Ishikawa (cell line): ENCODE measurements around the gene FUS.

ENCODE experiments used
- CEBPB ChIP-seq: IDR thresholded peaks from 2 replicates; pipeline ENCODE4 v1.6.1; 2012
- CREB1 ChIP-seq: IDR thresholded peaks from 2 replicates; pipeline ENCODE4 v1.6.1; 2012; ENCODE audit warnings: low read depth
- EGR1 ChIP-seq: IDR thresholded peaks from 2 replicates; pipeline ENCODE4 v1.6.1; 2012
- EP300 ChIP-seq: IDR thresholded peaks from 2 replicates; pipeline ENCODE4 v1.6.1; 2012; ENCODE audit warnings: borderline replicate concordance
- FOXM1 ChIP-seq: IDR thresholded peaks from 2 replicates; pipeline ENCODE4 v1.6.1; 2012; ENCODE audit warnings: low read depth, borderline replicate concordance
- MAX ChIP-seq: IDR thresholded peaks from 2 replicates; pipeline ENCODE4 v1.6.1; 2012
- NFIC ChIP-seq: IDR thresholded peaks from 2 replicates; pipeline ENCODE4 v1.6.1; 2012
- RAD21 ChIP-seq: IDR thresholded peaks from 2 replicates; pipeline ENCODE4 v1.6.1; 2012; ENCODE audit warnings: low read depth
- TAF1 ChIP-seq: IDR thresholded peaks from 2 replicates; pipeline ENCODE4 v1.6.1; 2012; ENCODE audit warnings: low read depth, mild to moderate bottlenecking
- TCF12 ChIP-seq: IDR thresholded peaks from 2 replicates; pipeline ENCODE4 v1.6.1; 2012; ENCODE audit warnings: low read depth
- TEAD4 ChIP-seq: IDR thresholded peaks from 2 replicates; pipeline ENCODE4 v1.6.1; 2012
- YY1 ChIP-seq: IDR thresholded peaks from 2 replicates; pipeline ENCODE4 v1.6.1; 2012; ENCODE audit warnings: low read depth
- ZBTB7A ChIP-seq: IDR thresholded peaks from 2 replicates; pipeline ENCODE4 v1.6.1; 2012; ENCODE audit warnings: low read depth
- TF ChIP-seq, protein P1 (sequence below): IDR thresholded peaks from 2 replicates; pipeline ENCODE4 v1.6.1; 2012; ENCODE audit warnings: low read depth, mild to moderate bottlenecking
- TF ChIP-seq, protein P2 (sequence below): IDR thresholded peaks from 2 replicates; pipeline ENCODE4 v1.6.1; 2012

The FUS gene

DNA sequence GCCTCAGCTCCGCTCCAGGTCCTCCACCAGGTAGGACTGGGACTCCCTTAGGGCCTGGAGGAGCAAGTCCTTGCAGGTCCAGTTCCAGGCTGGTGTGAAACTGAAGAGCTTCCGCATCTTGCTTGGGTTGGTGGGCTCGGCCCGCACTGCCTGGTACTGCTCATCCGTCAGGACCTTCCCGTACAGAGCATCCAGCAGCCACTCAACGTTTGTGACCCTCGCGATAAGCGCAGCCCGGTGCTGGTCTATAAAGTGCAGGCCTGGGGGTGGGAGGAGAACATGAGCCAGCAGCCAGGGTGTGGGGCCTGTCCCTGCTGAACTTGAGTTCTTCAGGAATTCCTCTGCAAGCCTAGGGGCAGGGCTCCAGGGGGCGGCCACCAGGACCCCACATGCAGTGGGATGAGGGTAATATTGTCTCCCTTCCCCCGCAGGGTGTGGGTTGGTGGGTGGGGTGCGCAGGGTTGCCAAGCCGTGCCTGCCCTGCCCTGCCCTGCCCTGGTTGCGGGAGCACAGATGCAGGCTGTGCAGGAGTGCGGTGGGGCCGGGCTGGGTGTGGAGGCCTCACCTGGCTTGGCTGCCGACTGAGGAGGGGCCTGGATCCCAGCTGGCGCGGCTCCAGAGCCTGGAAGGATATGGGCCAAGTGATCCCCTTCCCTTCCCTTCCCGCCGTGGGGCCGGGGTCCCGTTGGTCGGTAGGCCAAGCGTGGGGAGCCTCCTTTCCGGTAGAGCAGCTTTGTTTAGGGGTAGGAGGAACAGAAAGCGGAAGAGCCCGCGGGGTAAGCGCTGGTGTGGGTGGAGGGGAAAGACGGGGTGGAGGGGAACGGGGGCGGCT, 21.9 kb downstream of the FUS start:
- TF ChIP-seq NFIC (no peak), TEAD4 (no peak), CREB1 (no peak), CEBPB (no peak), EGR1 (no peak), FOXM1 (no peak), RAD21 (no peak), MAX (no peak), TAF1 (no peak), EP300 (no peak)
- TF ChIP-seq, protein P1, sequence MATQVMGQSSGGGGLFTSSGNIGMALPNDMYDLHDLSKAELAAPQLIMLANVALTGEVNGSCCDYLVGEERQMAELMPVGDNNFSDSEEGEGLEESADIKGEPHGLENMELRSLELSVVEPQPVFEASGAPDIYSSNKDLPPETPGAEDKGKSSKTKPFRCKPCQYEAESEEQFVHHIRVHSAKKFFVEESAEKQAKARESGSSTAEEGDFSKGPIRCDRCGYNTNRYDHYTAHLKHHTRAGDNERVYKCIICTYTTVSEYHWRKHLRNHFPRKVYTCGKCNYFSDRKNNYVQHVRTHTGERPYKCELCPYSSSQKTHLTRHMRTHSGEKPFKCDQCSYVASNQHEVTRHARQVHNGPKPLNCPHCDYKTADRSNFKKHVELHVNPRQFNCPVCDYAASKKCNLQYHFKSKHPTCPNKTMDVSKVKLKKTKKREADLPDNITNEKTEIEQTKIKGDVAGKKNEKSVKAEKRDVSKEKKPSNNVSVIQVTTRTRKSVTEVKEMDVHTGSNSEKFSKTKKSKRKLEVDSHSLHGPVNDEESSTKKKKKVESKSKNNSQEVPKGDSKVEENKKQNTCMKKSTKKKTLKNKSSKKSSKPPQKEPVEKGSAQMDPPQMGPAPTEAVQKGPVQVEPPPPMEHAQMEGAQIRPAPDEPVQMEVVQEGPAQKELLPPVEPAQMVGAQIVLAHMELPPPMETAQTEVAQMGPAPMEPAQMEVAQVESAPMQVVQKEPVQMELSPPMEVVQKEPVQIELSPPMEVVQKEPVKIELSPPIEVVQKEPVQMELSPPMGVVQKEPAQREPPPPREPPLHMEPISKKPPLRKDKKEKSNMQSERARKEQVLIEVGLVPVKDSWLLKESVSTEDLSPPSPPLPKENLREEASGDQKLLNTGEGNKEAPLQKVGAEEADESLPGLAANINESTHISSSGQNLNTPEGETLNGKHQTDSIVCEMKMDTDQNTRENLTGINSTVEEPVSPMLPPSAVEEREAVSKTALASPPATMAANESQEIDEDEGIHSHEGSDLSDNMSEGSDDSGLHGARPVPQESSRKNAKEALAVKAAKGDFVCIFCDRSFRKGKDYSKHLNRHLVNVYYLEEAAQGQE, result no peak

GRCh38 chr16:31202414-31203375, 22.8 kb downstream of the FUS start, which contains the start of gene PYCARD:
Gene PYCARD (minus strand): TSS chr16:31202760. CDS start chr16:31202690, 70 bp downstream.
- no peak for TF ChIP-seq TAF1
- TF ChIP-seq CREB1, result no peak
- TF ChIP-seq YY1, result no peak
- TF ChIP-seq MAX, result no peak
- no peak for TF ChIP-seq RAD21
- TF ChIP-seq EGR1, result no peak
- TF ChIP-seq ZBTB7A, result no peak
- TF ChIP-seq TCF12, result no peak
- no peak for TF ChIP-seq CEBPB
- no peak for TF ChIP-seq TEAD4
- TF ChIP-seq, protein P2, sequence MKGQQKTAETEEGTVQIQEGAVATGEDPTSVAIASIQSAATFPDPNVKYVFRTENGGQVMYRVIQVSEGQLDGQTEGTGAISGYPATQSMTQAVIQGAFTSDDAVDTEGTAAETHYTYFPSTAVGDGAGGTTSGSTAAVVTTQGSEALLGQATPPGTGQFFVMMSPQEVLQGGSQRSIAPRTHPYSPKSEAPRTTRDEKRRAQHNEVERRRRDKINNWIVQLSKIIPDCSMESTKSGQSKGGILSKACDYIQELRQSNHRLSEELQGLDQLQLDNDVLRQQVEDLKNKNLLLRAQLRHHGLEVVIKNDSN, result no peak
- TF ChIP-seq, protein P1, result no peak
- TF ChIP-seq NFIC, result no peak
- TF ChIP-seq EP300, result no peak

DNA sequence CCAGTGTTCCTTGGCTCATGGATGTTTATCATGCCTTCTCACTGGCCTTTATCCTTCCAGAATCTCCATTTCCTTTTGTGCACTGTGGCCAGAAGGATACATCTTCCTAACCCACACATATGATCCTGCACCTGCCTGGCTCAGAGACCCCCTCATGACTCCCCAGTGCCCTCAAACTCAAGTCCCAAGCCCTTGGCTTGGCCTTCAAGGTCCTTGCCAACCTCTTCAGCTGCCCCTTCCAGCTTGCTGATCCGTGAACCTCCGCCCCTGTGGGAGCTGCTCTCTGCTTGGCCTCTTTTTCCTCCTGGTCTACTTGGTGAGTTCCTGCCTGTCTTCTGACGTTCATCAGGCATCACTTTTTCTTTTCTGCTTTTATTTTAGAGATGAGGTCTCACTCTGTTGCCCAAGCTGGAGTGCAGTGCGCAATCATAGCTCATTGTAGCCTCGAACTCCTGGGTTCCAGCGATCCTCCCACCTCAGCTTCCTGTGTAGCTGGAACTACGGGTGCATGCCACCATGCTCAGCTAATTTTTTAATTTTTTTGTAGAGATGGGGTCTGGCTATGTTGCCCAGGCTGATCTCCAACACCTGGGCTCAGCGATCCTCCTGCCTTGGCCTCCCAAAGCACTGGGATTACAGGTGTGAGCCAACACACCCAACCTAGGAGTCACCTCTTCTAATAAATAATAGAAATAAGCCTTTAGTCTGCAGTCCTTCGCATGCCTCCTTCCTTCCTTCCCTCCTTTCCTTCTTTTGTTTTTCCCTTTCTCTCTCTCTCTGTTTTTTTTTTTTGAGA, 25.1 kb downstream of the FUS start:
- TF ChIP-seq TCF12 (no peak), EP300 (no peak), TAF1 (no peak), TEAD4 (no peak), MAX (no peak), RAD21 (no peak), EGR1 (no peak), FOXM1 (no peak), ZBTB7A (no peak), NFIC (no peak)
- TF ChIP-seq, protein P2, result no peak
- TF ChIP-seq, protein P1, result no peak
